Subcutaneous adipose tissue (tissue), 4 donors: ENCODE results near the gene LAMB2. TPM values are rescaled to one million over a fixed set of nuclear protein-coding genes. Genes with fewer than 3 reads are reported as not detected.

Experiments
- CTCF ChIP-seq: fragments of 450-650 bp; IDR thresholded peaks from one replicate; pipeline ENCODE4 v1.5.1; 2016; ENCODE audit warnings: low read depth, mild to moderate bottlenecking, control low read depth, antibody characterized with exemption, moderate library complexity
- total RNA-seq, 4 donors: library from RNA; depleted of rRNA; stranded (reverse); fragments of >200 nt; gene quantifications; one replicate each; pipeline ENCODE4 v1.1.0, GENCODE V29; 2016

The LAMB2 gene
- total RNA-seq, 4 donors from 2014 or later, result 411 to 623 (median 527) TPM

- no peak for TF ChIP-seq CTCF
These were observed 25.9 kb upstream of the LAMB2 start for GRCh38 chr3:49158792-49159191.

GRCh38 chr3:49158103-49158709 is 25.4 kb upstream of the LAMB2 start:
- TF ChIP-seq CTCF, result no peak

GRCh38 chr3:49157289-49157688 is 24.4 kb upstream of the LAMB2 start:
- no peak for TF ChIP-seq CTCF

- TF ChIP-seq CTCF, result no peak
These were observed 20.6 kb upstream of the LAMB2 start for GRCh38 chr3:49153349-49153912.

- no peak for TF ChIP-seq CTCF
These were observed 18.8 kb upstream of the LAMB2 start for GRCh38 chr3:49151610-49152009.

DNA sequence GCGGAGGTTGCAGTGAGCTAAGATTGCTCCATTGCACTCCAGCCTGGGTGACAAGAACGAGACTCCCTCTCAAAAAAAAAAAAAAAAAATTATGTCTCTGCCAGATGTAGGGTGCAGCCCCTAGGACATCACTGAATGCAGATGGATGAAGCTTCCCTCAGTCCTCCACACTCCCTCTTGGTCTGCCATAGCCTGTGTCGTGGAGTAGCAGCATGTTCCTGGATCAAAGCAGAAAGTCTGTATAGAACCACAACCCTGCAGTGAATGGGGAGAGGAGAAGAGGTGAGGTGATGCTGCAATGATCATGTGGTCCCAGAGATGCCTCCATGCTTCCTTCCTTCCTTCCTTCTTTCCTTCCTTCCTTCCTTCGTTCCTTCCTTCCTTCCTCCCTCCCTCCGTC is 15.3 kb upstream of the LAMB2 start:
- no peak for TF ChIP-seq CTCF

DNA sequence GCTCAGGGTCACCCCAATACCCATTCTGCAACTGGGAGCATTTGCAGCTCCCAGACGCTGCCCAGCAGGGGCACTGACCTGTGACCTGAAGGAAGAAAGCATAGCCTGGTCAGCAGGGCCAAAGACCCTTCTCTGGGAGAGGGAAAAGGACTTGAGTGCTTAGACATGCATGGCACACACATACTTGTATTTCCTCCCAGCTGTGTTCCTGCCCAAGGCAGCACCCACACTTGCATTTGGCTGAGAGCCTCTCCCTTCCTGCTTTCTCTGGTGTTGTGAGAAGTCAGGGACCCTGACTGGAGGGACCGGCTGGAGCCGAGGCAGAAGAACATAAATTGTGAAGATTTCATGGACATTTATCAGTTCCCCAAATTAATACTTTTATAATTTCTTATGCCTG is 7.2 kb upstream of the LAMB2 start:
- TF ChIP-seq CTCF, result no peak
